GM21367 (cell line): ENCODE measurements around the gene C5AR1.
"Not testable (repeated sequence)": the region's sequence is repeated elsewhere in the genome, so short reads cannot be mapped to it uniquely, and the experiment has no call there.

Experiments
- ATAC-seq: cut with Tn5 transposase; IDR thresholded peaks from one replicate; pipeline ENCODE4 v1.9.1; 2021; ENCODE audit not compliant: unreplicated experiment

C5AR1 gene

GRCh38 chr19:47283405-47284059, 26.1 kb upstream of the C5AR1 start:
- ATAC-seq: no peak

GRCh38 chr19:47284324-47284899, 25.2 kb upstream of the C5AR1 start:
- ATAC-seq: no peak

- ATAC-seq: no peak
These were observed 13.6 kb upstream of the C5AR1 start for GRCh38 chr19:47296036-47296435.

GRCh38 chr19:47300867-47301266, 8.8 kb upstream of the C5AR1 start:
- not testable (repeated sequence) for ATAC-seq

- ATAC-seq: no peak
These were observed 7.4 kb upstream of the C5AR1 start for GRCh38 chr19:47302249-47302648.

GRCh38 chr19:47303966-47304365, 5.7 kb upstream of the C5AR1 start:
- ATAC-seq: no peak

- no peak for ATAC-seq
These were observed 4.3 kb upstream of the C5AR1 start for GRCh38 chr19:47305309-47305751.

- ATAC-seq: no peak
These were observed 3.4 kb upstream of the C5AR1 start for GRCh38 chr19:47306303-47306702.

GRCh38 chr19:47309038-47309437, 623 bp upstream of the C5AR1 start:
- no peak for ATAC-seq

GRCh38 chr19:47310323-47310722, 662 bp downstream of the C5AR1 start:
- no peak for ATAC-seq

- no peak for ATAC-seq
These were observed 1.2 kb downstream of the C5AR1 start for GRCh38 chr19:47310819-47311218.

- ATAC-seq: no peak
These were observed 2.8 kb downstream of the C5AR1 start for GRCh38 chr19:47312366-47313006.

- no peak for ATAC-seq
These were observed 4.2 kb downstream of the C5AR1 start for GRCh38 chr19:47313754-47314295.

- no peak for ATAC-seq
These were observed 5.6 kb downstream of the C5AR1 start for GRCh38 chr19:47315125-47315821.

GRCh38 chr19:47316513-47316912, 6.9 kb downstream of the C5AR1 start:
- no peak for ATAC-seq

- no peak for ATAC-seq
These were observed 10.5 kb downstream of the C5AR1 start for GRCh38 chr19:47319923-47320871.

GRCh38 chr19:47321630-47322029, 12.0 kb downstream of the C5AR1 start:
- ATAC-seq: no peak

- ATAC-seq: no peak
These were observed 12.4 kb downstream of the C5AR1 start for GRCh38 chr19:47322058-47322457.

GRCh38 chr19:47323409-47323808, 13.7 kb downstream of the C5AR1 start:
- ATAC-seq: no peak

GRCh38 chr19:47323872-47324271, 14.2 kb downstream of the C5AR1 start:
- no peak for ATAC-seq
